HCT116 (cell line): ENCODE measurements around the gene LRRC72.

Source experiments
- POLR2A ChIP-seq: IDR thresholded peaks from 2 replicates; pipeline ENCODE4 v1.7.0; 2011; ENCODE audit warnings: borderline replicate concordance; ENCODE audit not compliant: insufficient read depth, insufficient read length; ENCODE audit errors: extremely low read depth
- RAD21 ChIP-seq: IDR thresholded peaks from 2 replicates; pipeline ENCODE4 v1.6.1; 2012; ENCODE audit warnings: low read depth, mild to moderate bottlenecking
- REST ChIP-seq: IDR thresholded peaks from 2 replicates; pipeline ENCODE4 v1.6.1; 2012; ENCODE audit warnings: low read depth
- TF ChIP-seq, protein P1 (sequence below), 3 experiments: fragments of 200-600 bp in 1 of 3; sonication (generic) in 1 of 3; IDR thresholded peaks in 2 of 3; conservative IDR thresholded peaks in 1 of 3; 2 replicates each; pipeline ENCODE4 v1.5.1; 2012 to 2017; ENCODE audit warnings: low read depth in 2 of 3, low read length in 2 of 3, antibody characterized with exemption in 1 of 3, borderline replicate concordance in 1 of 3, control low read depth in 1 of 3, mild to moderate bottlenecking in 1 of 3, mixed read lengths in 1 of 3, mixed run types in 1 of 3, moderate library complexity in 1 of 3; ENCODE audit not compliant: insufficient read depth in 1 of 3

DNA sequence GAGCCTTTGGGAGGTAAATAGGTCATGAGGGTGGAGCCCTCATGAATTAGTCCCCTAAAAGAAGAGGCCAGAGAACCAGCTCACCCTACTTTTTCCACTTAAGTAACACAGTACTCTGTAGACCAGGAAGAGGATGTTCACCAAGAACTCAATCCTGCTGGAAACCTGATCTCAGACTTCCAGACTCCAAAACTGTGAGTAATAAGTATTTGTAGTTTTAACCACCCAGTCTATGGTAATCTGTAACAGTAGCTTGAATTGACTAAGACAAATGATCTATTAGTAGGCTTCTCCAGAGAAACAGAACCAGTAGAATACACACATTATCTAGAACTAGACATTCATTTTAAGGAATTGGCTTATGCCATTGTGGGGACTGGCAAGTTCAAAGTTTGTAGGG, 67.4 kb downstream of the LRRC72 start:
- no peak for TF ChIP-seq REST
- TF ChIP-seq, protein P1, sequence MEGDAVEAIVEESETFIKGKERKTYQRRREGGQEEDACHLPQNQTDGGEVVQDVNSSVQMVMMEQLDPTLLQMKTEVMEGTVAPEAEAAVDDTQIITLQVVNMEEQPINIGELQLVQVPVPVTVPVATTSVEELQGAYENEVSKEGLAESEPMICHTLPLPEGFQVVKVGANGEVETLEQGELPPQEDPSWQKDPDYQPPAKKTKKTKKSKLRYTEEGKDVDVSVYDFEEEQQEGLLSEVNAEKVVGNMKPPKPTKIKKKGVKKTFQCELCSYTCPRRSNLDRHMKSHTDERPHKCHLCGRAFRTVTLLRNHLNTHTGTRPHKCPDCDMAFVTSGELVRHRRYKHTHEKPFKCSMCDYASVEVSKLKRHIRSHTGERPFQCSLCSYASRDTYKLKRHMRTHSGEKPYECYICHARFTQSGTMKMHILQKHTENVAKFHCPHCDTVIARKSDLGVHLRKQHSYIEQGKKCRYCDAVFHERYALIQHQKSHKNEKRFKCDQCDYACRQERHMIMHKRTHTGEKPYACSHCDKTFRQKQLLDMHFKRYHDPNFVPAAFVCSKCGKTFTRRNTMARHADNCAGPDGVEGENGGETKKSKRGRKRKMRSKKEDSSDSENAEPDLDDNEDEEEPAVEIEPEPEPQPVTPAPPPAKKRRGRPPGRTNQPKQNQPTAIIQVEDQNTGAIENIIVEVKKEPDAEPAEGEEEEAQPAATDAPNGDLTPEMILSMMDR (IDR thresholded peaks at IDR 0.05 in 2 of 3, conservative IDR thresholded peaks at IDR 0.05 in 1 of 3; ENCODE audit: borderline replicate concordance in 1 of 3, insufficient read depth in 1 of 3, low read depth in 2 of 3, low read length in 2 of 3), result no peak
- TF ChIP-seq POLR2A, result no peak
- TF ChIP-seq RAD21, result no peak
